Cerebellar cortex (tissue), 1 donor: ENCODE results near the gene RANBP9.

ENCODE experiments used
- DNase-seq: peaks from one replicate; pipeline ENCODE4 v3.0.0-alpha.2; 2015; ENCODE audit warnings: low spot score

Gene RANBP9

DNA sequence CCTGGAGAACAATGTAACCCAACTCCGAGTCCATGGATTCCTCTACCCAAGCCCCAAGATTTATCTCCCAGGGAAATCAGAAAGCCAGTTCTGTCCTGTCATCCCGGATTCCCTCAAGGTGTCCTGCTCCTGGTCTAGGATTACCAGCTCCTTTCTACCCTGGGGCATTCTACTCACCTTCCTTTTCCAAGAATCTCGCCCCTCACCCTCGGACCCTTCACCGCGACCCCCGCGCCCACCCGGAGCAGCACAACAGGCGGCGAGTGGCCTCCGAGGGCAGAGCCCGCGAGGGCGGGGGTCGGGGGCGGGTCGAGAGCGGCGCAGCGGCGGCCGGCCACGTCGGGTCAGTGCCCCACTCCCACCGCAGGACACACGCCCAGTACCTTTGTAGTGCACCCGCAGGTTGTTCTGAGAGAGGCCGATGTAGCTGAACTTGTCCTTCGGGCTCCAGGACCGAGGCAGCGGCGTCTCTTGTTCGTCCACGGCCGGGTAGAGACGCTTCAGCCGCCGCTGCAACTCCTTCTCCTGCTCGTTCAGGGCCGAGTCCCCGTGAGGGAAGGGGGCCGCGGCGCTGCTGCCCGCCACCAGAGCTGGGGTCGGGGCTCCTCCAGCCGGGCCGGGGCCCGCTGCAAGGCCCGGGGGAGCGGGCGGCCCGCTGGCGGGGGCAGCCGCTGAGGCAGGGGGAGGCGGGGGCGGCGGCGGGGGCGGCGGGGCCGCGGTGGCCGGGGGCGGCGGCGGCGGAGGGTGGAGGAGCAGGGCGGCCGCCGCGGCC, 897 bp downstream of the RANBP9 start:
- DNase-seq = peak; percentile 41

DNA sequence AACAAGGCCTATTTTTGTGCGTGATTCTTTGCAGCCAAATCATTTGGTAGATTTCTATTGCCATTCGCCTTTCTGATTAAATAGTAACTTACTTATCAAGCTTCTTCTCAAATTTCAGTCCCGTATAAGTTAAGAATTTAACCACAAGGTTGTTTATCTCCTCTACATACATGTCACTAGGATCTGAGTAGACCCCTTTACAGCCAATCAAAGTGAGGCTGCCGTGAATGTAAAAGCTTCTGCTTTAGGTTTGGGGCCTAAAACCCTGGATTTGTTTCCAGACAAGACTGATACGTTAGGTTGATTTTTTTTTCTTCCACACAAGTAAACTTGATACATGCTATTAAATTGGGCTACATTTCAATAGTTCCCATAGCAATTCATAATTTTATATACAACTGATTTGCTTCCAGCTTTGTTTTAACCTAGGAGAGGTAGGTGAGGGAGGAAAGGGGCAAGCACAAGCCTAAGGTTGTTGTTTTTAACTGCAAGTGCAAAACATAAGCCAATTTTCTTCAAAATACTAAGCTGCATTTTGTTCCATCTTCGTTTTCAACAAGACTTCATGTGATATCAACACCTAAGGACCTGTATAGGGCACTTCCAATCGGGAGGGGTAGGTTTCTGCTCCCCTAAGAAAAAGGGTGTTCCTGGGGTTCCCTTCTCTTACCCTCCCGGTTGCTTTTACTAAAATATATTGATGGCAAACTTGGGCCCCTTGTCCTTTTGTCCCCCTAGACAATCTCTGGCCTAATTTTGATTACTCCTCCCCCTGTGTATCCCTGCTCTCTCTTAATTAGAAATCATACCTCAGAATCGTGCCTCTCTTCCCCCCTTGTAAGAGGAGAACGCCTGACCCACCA, 1.7 kb downstream of the RANBP9 start:
- DNase-seq = peak; percentile 50

DNA sequence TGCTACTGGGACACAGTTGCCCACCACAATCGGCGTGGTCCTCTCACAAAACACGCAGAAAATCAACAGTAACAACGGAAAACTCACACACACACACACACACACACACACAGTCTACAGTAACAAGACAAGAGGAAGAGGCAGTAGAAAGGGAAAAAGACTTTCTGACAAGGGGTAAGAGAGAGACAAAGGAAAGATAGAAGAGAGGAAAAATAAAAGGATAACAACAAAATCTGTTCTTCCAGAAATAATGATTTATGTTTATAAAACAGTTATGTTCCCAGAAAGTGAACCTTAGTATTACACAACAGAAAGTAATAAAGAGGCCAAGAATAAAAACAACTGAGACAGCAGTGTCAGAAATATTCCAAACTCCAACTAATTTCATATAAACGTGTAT, 2.9 kb downstream of the RANBP9 start:
- no peak for DNase-seq

DNA sequence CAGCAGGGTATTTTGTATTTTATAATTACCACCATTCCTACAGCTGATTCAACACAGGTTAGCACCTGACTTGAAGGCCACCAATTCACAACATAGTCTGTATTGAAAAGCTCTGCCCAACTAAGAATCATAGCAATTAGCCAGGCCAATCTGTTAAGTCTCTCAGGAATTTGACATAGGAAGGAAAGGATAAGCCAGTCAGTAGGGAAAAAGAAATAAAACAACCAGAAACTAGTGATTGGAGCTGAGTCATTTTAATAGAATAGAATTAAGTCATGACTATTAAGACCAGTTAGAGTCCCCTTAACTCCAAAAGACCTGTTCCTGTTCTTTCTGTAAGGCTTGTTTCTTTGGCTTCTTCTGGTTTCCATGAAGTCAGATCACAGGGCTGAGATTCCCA, 8.1 kb downstream of the RANBP9 start:
- DNase-seq = no peak

DNA sequence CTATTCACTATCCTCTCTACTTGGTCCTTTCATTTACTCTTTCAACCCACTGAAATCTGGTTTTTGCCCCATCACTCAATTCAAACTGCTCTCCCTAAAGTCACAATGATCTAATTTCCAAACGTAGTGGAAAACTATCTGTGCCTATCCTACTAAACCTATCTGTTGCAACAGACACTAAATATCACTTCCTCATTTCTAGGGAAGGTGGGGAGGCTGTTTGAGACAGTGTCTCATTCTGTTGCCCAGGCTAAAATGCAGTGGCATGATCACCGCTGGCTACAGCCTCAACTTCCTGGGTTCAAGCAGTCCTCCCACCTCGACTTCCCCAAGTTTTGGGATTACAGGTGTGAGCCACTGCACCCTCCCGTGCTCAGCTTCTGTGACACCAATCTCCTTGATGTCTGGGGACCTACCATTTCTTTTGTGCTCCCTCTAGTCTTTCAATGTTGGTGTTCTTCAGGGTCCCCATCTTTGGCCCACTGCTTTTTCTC, 8.8 kb downstream of the RANBP9 start:
- no peak for DNase-seq

DNA sequence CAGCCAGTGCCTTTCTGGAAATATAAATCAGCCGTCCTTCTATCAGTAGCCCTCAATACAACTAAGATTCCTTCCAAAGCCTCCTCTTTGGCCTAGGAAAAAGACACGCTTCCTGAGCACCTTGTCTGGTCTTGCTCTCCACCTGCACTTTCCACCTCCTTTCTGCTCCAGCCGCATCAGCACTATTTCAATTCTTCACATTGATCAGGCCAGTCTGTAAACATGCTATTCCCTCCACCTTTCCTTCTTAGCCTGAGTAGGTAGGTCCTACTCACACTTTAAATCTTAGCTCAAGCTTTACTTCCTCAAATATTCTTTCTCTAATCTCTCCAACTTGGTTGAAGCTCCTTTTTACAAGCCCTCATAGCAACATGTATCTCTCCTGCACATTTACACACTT, 11.4 kb downstream of the RANBP9 start:
- no peak for DNase-seq

DNA sequence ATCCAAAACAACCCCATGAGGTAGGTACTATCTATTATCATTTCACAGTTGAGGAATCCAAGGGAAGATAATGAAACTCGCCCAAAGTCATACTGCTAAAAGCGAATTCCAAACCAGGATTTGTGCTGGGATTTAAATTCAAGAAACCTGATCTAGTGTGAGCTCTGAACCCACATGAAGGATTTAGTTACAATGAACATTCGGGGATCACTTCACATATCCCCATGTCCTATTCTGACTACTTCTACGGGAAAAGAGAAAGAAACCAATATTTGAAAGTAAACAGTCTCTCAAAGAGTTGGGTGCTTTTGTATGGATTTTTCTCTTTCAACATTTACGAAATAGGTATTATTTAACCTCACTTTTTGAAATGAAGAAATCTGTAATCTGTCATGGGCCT, 12.9 kb downstream of the RANBP9 start:
- no peak for DNase-seq

DNA sequence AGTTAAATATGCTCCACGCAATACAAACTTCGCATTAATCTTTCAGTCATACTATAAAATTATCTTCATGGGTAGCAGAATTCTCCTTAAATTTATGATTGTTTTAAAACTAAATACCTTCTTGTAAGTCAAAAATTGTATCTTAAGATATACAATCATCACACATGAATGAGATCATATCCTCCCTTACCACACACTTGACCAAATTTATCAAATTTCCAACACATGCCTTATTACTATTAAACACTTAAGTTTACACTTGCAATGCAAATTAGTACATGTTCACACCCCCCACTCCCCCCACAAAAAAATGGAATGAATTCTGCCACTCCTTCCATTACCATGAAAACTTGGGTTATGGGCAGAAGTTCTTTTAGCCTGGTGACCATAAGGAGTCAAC, 13.8 kb downstream of the RANBP9 start:
- no peak for DNase-seq

DNA sequence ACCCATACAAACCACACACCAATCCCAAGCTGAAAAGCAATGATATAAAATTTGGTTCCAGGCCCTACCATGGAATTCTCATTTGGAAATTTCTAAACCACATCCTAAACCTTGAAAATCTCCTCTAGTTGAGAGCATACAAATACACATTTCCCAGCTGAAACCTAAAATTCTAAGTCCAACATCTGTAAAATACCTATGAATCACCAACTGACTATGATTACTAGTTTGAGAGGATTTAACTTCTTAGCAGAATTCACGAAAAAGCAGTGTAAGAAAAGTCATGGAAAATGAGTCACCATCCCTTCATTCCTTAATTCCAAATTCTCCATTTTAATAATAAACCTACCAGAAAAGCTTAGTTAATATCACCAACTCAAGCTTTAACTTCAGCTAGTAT, 15.4 kb downstream of the RANBP9 start:
- DNase-seq = no peak

DNA sequence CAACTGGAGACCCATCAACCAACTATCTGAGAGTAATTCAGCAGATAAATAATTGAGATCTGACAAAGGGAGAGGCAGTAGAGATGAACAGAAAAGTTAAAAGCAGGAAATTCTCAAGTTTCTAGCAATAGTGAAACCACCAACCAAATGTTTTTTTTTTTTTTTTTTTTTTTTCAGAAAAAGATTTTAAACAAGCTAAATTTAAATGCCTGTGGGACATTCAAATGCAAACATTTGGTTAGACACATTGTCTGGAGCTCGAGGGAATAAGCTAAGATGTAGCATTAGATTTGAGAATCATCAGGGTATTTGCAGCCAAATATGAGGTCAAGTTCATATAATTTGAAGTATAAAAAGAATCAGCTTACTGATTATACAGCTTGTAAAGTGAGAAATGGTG, 16.4 kb downstream of the RANBP9 start:
- no peak for DNase-seq

DNA sequence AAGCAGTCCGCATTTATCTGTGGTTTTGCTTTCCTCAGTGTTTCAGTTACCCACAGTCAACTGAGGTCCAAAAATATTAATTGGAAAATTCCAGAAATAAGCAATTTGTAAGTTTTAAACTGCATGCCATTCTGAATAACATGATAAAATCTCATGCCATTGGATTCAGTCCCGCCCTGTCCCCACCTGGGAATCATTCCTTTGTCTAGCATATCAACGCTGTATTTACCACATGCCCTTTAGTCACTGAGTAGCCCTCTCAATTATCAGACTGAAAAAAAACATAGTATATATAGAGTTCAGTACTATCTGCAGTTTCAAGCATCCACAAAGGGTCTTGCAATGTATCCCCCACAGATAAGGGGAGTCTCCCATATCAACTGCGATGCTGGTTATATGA, 17.1 kb downstream of the RANBP9 start:
- no peak for DNase-seq

DNA sequence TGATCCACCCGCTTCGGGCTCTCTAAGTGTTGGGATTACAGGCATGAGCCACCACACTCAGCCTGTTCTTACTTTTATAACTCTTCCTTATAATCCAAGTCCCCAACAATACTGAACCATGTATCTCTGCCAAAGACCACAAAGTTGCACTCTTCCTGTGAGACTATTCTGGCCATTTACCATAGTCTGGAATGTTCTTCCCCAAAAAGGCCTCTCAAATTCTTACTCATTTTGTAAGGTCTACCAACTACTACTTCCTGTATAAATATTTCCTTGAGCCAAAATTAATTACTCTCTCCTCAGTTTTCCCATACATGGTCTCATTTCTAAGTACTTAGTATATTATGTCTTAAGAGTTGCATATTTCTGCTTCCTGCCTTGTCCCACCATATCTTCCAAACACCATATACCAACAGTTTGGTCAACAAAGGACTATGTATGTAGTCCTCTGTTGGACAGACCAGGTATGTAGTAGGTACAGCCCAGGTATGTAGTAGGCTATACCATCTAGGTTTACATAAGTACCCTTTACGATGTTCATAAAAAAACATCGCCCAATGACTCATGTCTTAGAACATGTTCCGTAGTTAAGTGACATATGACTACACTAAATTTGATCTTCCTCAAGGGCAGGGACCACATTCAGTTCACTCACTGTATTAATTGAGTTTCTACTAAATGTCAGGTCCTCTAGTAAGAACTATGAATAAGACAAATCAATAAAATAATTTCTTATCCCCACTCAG, 22.0 kb downstream of the RANBP9 start:
- DNase-seq = no peak

DNA sequence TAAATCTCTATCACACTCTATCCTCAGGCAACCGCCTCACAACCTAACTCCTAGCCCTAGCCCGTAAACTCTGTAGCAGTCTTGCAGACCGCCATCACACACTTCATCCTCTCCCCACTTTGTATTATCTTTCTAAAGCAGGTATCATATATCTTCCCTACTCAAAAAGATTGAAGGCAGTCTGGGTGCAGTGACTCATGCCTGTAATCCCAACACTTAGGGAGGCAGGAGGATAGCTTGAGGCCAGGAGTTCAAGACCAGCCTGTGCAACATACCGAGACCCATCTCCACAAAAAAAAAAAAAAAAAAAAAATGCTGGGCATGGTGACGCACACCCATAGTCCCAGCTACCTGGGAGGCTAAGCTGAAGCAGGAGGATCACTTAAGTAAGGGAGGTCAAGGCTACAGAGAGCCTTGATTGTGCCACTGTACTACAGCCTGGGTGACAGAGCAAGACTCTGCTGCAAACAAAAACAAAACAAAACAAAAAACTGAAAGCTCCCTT, 22.9 kb downstream of the RANBP9 start:
- no peak for DNase-seq

DNA sequence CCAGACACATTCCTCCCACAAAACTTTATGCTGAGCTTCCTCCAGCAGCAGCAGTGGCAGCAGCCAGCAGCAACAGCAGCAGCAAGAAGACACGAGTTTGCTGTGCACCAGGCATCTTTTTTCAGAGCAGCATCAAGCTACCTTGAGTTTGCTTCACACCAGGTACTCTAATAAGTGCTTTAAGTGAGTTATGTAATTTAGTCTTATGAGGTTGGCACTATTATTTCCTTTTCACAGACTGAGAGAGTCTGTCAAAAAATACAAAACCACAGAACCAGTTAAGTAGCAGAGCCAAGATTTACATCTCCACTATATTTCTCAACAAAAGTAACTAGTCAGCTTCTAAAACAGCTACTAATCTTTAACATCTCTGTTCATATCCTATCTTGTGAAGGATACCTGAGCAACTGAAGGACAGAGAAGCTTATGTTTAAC, 23.7 kb downstream of the RANBP9 start:
- no peak for DNase-seq

DNA sequence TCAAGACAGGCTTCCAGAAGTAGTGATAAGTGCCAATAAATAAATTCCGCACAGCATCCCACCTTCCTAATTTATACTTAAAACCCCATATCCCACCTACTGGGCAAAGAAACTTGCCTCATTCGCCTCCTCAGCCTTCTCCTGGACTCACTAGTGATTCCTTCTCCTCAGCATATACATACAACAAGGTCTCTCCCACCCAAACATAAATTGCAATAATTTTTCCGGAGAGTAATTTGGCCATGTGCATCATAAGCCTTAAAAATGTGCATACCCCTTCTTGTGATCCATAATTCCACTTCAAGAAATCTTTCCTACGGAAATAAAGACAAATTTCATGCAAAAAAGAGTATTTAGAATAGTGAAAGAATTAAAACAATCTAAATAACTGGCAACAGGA, 26.8 kb downstream of the RANBP9 start:
- DNase-seq = no peak

DNA sequence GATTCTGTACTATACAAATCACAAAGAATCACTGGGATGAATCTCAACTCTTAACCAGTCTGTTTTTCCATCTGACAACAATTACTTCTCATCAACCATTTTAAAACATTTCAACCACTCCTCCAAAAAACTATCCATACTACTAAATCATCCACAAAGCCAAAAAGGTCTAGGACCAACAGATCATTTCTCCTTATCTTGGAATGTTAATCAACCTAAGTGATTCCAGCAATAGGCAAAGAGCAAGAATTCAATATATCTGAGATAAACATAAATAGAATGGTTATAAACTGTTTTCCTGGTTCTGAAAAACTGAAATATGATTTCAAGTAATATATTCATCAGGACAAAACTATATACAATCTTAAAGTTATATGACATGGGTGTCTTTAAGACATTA, 28.6 kb downstream of the RANBP9 start:
- no peak for DNase-seq

DNA sequence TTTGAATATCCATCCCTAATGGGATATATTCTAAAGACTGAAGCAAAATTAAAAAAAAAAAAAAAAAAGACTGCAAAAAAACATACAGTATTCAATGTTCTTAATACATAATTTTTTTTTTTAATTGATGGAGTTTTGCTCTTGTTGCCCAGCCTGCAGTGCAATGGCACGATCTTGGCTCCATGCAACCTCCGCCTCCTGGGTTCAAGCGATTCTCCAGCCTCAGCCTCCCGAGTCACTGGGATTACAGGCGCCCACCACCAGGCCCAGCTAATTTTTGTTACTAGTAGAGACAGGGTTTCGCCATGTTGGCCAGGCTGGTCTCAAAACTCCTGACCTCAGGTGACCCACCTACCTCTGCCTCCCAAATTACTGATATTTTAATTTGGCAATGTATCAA, 29.3 kb downstream of the RANBP9 start:
- no peak for DNase-seq

DNA sequence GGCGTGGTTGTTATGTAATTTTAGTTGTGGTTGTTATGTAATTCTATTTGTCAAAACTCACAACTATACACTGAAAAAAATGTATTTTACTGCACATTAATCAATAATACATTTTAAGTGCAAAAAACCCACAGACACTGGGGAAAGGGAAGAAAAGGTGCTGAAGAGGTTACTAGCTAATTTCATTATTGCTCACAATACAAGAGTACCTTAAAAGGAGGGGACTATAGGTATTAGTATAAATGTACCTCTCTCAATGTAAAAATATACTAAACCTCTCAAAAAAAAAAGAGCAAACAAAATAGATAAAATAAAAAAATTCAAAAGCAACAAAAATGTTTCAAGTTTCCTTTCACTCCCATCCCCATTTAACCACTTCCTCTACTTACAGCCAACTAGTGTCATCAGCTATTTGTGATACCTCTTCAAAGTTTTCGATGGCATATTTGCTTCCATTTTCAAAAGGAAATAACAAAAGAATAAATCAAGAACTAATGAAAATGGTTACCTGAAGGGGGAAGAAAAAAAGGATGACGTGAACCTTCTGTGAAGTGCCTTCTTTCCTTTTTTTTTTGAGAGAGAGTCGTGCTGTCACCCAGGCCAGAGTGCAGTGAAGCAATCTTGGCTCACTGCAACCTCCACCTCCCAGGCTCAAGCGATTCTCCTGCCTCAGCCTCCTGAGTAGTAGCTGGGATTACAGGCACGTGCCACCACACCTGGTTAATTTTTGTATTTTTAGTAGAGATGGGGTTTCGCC, 30.2 kb downstream of the RANBP9 start:
- no peak for DNase-seq

DNA sequence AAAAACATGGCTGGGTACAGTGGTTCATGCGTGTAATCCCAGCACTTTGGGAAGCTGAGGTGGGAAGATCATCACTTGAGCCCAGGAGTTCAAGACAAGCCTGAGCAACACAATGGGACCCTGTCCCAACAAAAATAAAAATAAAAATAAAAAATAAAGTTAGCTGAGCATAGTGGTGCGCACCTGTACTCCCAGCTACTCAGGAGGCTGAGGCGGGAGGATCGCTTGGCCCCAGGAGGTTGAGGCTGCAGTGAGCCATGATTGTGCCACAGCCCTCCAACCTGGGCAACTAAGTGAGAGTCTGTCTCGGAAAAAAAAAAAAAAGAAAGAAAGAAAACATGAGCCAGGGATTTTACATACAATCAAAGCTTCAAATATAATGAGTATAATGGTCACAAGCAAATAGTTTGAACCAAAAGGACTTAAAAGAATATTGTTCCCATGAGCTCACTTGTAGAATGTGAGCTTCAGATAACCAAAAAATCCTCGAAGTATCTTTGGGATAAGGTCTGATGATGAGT, 31.1 kb downstream of the RANBP9 start:
- DNase-seq = no peak

DNA sequence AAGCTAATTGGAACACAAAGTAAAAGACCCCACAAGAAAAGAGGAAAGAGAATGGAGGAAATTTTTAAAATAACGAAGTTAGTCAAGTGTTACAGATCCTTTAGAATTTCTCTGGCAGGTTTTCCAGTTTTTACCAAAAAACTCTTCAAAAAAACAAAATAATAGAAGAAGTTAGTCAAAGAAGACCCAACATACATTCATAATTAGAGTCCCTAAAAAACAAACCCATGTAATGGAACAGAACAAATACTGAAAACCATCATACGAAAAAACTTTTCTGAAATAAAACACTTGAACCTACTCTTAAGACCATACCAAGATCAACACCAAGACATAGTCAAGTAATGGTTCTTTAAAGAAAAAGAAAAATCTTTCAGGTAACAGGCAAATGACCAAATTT, 31.6 kb downstream of the RANBP9 start:
- DNase-seq = no peak

DNA sequence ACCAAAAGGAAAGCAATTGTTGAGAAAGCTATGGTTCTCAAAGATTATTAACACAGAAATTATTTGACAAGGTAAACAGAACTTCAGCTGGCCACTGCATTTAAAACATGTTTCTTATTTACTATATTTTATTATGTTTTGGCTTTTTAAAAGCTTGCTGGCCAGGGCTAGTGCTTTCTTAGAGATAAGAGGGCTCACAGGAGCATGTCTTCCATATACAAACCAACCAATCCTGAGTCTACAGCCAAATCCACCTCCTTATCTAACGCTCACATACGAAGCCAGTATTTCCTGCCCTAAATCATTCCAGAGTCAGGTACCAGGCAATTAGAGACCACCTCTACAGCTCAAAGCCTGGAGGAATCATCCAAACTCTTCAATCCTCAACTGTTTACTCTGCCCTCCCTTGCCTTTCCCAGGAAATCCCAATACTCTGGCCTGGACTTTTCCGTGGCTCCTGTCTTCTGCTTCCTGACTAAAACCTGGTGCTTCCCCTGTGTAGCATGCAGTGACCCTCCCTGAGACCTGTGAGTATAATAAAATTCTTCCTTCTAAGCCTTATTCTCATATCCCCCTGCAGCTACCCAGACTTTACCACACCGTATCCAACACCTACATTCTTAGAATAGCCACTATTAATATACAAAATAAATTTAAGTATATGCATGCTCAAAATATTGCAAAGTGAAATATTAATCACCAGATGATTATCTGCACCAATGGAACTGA, 33.2 kb downstream of the RANBP9 start:
- DNase-seq = no peak
